Gastroesophageal sphincter (tissue), 3 donors: ENCODE measurements around the gene SEZ6L.

Experiments
- CTCF ChIP-seq, 4 experiments: fragments of 200-600 bp in 2 of 4; fragments of 450-650 bp in 2 of 4; sonication (generic) in 1 of 4; IDR thresholded peaks; one replicate each; pipeline ENCODE4 v1.5.1; 2017 to 2019; ENCODE audit warnings: antibody characterized with exemption in 4 of 4, mild to moderate bottlenecking in 2 of 4, moderate library complexity in 2 of 4
- POLR2AphosphoS5 ChIP-seq: sonication (generic); formaldehyde crosslinking; IDR thresholded peaks from one replicate; pipeline ENCODE4 v1.6.1; 2017; ENCODE audit warnings: antibody characterized with exemption

- TF ChIP-seq CTCF (IDR thresholded peaks at IDR 0.05), result no peak
- no peak for TF ChIP-seq POLR2AphosphoS5
Measured at GRCh38 chr22:26295563-26296126, 126.4 kb downstream of the SEZ6L start.
